Upper lobe of right lung (tissue), 1 donor: ENCODE results near the gene TARS3. TPM values are rescaled to one million over a fixed set of nuclear protein-coding genes. Genes with fewer than 3 reads are reported as not detected.

Experiments used
- ATAC-seq: fragments of 200-7000 bp; cut with Tn5 transposase; one replicate; pipeline ENCODE4 v1.9.1; 2020; ENCODE audit warnings: mild to moderate bottlenecking, moderate library complexity
- DNase-seq: peaks from one replicate; pipeline ENCODE4 v3.0.0-alpha.2; 2020
- H3K27ac ChIP-seq: fragments of 200-600 bp; one replicate; pipeline ENCODE4 v1.8.0; 2022
- H3K27me3 ChIP-seq: fragments of 200-600 bp; one replicate; pipeline ENCODE4 v1.8.0; 2022; ENCODE audit warnings: mild to moderate bottlenecking
- H3K36me3 ChIP-seq: fragments of 200-600 bp; one replicate; pipeline ENCODE4 v1.8.0; 2022
- H3K4me1 ChIP-seq: fragments of 200-600 bp; one replicate; pipeline ENCODE4 v1.8.0; 2022
- H3K4me3 ChIP-seq: fragments of 200-600 bp; one replicate; pipeline ENCODE4 v1.8.0; 2022; ENCODE audit warnings: mild to moderate bottlenecking
- H3K9me3 ChIP-seq: fragments of 200-600 bp; one replicate; pipeline ENCODE4 v1.8.0; 2022
- intact Hi-C: fragments of 100-400 bp; cut with DNase I; formaldehyde crosslinking; loops from one replicate; pipeline ENCODE4 v1.11.0; 2022
- total RNA-seq: library from RNA; stranded (reverse); fragmentation: NEBNext Ultra II Directional; extraction: Animal tissue kit (Norgen Biotek cat#: 25700); gene quantifications from one replicate; pipeline ENCODE4 v1.2.1, GENCODE V29; 2021
- TF ChIP-seq, protein P1 (sequence below): fragments of 200-600 bp; IDR thresholded peaks from one replicate; pipeline ENCODE4 v1.8.0; 2022; ENCODE audit warnings: antibody characterized with exemption
- donor health status: DM: no; HTN: yes; CAD: no; lungs with severe emphysema.

TARS3 gene
- total RNA-seq, 1 donor from 2014 or later: 12.0 TPM

DNA sequence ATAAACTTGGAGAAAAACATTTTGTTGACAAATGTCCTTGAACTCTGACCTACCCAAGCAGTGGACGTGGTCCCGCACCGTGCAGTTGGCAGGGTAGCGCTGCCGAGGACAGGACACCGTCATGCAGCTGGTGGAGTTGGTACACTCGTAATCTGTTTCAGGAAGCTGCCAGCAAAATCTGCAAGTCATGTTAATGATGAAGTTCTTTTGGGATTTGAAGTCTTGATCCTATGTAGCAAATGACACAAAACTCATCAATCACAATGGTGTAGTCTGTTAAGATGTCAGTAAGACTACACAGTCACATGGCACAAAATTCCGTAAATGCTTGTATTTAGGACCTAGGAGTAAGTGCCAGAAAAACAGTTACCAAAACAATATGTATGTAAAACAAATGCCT, 77.6 kb downstream of the TARS3 start:
- peaks cover 79% of the 10 kb centered on the region for H3K36me3 ChIP-seq
- H3K9me3 ChIP-seq: no peaks in the 10 kb centered on the region
- no peak overlapping the region for H3K27ac ChIP-seq
- no peak overlapping the region for H3K4me3 ChIP-seq
- intact Hi-C loops: loop anchor here (10.0 kb wide), 1 partner anchor 342 kb away; no protein-coding TSS in a partner anchor
- ATAC-seq: no peak
- H3K27me3 ChIP-seq: no peaks in the 10 kb centered on the region
- TF ChIP-seq, protein P1, sequence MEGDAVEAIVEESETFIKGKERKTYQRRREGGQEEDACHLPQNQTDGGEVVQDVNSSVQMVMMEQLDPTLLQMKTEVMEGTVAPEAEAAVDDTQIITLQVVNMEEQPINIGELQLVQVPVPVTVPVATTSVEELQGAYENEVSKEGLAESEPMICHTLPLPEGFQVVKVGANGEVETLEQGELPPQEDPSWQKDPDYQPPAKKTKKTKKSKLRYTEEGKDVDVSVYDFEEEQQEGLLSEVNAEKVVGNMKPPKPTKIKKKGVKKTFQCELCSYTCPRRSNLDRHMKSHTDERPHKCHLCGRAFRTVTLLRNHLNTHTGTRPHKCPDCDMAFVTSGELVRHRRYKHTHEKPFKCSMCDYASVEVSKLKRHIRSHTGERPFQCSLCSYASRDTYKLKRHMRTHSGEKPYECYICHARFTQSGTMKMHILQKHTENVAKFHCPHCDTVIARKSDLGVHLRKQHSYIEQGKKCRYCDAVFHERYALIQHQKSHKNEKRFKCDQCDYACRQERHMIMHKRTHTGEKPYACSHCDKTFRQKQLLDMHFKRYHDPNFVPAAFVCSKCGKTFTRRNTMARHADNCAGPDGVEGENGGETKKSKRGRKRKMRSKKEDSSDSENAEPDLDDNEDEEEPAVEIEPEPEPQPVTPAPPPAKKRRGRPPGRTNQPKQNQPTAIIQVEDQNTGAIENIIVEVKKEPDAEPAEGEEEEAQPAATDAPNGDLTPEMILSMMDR: no peak
- no peak for DNase-seq
- H3K4me1 ChIP-seq: peaks cover 21% of the 10 kb centered on the region

GRCh38 chr15:101642361-101642760, 81.9 kb downstream of the TARS3 start:
- intact Hi-C loops: loop anchor here (10.0 kb wide), 1 partner anchor 338 kb away; no protein-coding TSS in a partner anchor
- H3K4me1 ChIP-seq: peaks cover 8% of the 10 kb centered on the region
- H3K36me3 ChIP-seq: peaks cover 79% of the 10 kb centered on the region
- TF ChIP-seq, protein P1: no peak
- H3K4me3 ChIP-seq: no peak overlapping the region
- DNase-seq (no peak), ATAC-seq (no peak)
- H3K27me3 ChIP-seq: no peaks in the 10 kb centered on the region
- peak overlapping the region; percentile 38 for H3K27ac ChIP-seq
- H3K9me3 ChIP-seq: no peaks in the 10 kb centered on the region

GRCh38 chr15:101641894-101642293, 82.4 kb downstream of the TARS3 start:
- TF ChIP-seq, protein P1: no peak
- Histone ChIP-seq H3K4me1 (peaks cover 8% of the 10 kb centered on the region), H3K27me3 (no peaks in the 10 kb centered on the region), H3K36me3 (peaks cover 74% of the 10 kb centered on the region), H3K27ac (peak overlapping the region; percentile 38), H3K9me3 (no peaks in the 10 kb centered on the region), H3K4me3 (no peak overlapping the region)
- ATAC-seq: peak; percentile 87
- DNase-seq: no peak
- intact Hi-C loops: loop anchor here (10.0 kb wide), 1 partner anchor 337 kb away; no protein-coding TSS in a partner anchor

- Histone ChIP-seq H3K27ac (peak overlapping the region; percentile 30), H3K4me3 (no peak overlapping the region), H3K9me3 (no peaks in the 10 kb centered on the region), H3K4me1 (peaks cover 8% of the 10 kb centered on the region), H3K27me3 (no peaks in the 10 kb centered on the region), H3K36me3 (peaks cover 68% of the 10 kb centered on the region)
- no peak for DNase-seq
- ATAC-seq: peak; percentile 89
- TF ChIP-seq, protein P1: peak; percentile 97
- intact Hi-C loops: loop anchor here (10.0 kb wide), 1 partner anchor 336 kb away; no protein-coding TSS in a partner anchor
These were observed 83.0 kb downstream of the TARS3 start for GRCh38 chr15:101641129-101641764.

GRCh38 chr15:101639667-101640066, 84.6 kb downstream of the TARS3 start:
- TF ChIP-seq, protein P1: no peak
- peaks cover 8% of the 10 kb centered on the region for H3K4me1 ChIP-seq
- no peaks in the 10 kb centered on the region for H3K27me3 ChIP-seq
- intact Hi-C loops: loop anchor here (10.0 kb wide), 1 partner anchor 335 kb away; no protein-coding TSS in a partner anchor
- DNase-seq (no peak), ATAC-seq (no peak)
- no peaks in the 10 kb centered on the region for H3K9me3 ChIP-seq
- H3K36me3 ChIP-seq: peaks cover 52% of the 10 kb centered on the region
- no peak overlapping the region for H3K27ac ChIP-seq
- no peak overlapping the region for H3K4me3 ChIP-seq
